DMS114 treated with DMSO at 0.1 percent for 48 hours (cell line): Measurements from ENCODE around the gene CLEC10A.
"Not testable (repeated sequence)": the region's sequence is repeated elsewhere in the genome, so short reads cannot be mapped to it uniquely, and the experiment has no call there.

Experiments
- DNase-seq: peaks from one replicate; lab custom pipeline; 2025; ENCODE audit not compliant: unreplicated experiment; lab: John Stamatoyannopoulos, UW

CLEC10A gene

DNA sequence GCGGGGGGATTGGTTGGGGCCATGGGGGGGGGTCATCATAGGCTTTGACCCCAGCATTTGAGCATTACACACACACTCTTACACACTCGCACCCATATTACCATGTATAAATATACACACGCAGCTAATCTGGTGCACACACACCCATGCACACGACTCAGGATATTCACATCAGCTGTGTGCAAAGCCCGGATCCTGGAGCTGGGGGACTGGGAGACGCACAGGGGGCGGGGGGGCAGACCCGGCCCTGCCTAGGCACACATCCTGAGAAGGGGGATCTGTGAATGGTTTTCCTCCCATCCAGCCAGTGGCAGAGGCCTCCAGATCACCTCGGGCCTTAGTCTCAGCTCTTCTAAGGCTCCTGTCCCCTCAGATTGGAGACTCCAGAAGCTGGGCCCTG lies 28.9 kb upstream of the CLEC10A start:
- DNase-seq, result no peak

DNA sequence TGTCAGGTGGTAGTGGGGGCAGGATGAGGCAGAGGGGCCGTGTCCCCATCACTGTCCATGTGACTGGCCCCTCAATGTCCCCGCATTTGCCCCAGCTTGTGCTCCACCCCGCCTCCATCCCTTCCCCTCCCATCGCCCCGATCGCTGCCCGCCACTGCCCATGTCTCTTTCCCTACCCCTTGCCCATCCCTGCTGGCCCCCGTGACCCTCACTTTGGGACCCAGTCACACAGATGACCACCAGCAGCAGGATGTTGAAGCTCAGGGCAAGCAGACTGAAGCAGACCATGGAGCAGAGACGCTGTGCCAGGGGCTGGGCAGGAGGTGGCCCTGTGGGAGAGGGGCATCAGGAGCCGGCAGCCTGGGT lies 28.5 kb upstream of the CLEC10A start:
- no peak for DNase-seq

GRCh38 chr17:7107795-7108559 lies 27.9 kb upstream of the CLEC10A start:
- no peak for DNase-seq

DNA sequence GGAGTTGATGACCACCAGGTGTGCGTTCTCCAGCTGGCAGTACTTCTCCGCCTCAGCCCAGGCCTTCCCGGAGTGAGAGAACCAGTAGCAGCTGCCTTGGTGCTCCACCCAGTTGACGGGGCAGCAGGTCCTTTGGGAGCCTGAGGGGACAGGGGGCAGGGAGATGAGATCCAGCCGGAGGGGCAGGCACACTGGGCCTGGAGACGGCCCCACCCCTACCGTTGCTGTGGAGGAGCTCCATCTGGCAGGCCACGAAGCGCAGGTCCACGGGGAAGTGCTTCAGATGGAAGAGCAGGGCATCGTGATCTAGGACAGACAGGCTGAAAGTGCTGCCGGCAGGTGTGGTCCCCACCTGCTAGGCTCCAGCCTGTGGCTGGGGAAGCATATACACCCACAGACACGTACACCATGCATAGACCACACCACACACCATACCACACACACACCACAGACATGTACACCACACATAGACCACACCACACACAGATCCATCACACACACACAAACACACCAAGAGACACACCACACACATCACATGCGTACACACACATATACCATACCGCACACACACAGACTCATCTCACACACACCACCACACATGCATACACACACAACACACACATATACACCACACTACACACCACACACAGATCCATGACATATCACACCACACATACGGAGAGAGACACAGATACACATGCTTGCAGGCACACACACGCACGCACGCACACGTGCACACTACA lies 27.1 kb upstream of the CLEC10A start:
- no peak for DNase-seq

DNA sequence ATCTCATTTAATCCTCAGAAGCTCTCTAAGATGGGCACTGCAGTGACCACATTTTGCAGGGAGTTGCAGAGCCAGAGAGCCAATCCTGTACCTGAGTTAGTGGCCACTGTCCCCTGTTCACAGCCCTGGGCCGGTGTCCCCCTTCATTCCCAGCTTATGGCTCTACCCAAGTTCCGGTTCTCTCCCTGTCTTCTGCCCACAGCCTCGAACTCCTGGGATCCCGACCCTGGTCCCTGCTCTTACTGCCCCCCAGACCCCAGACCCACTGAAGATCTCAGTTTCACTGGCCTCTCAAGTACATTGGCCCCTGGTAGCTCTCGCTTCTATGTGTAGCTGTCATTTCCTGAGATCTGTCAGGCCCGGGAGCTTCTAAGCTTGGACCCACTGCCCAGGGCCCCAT lies 22.4 kb upstream of the CLEC10A start:
- no peak for DNase-seq

- no peak for DNase-seq
Observed at GRCh38 chr17:7101531-7101930, 21.5 kb upstream of the CLEC10A start.

GRCh38 chr17:7100641-7101379 lies 20.8 kb upstream of the CLEC10A start:
- not testable (repeated sequence) for DNase-seq

GRCh38 chr17:7098802-7099459 lies 18.9 kb upstream of the CLEC10A start:
- no peak for DNase-seq

DNA sequence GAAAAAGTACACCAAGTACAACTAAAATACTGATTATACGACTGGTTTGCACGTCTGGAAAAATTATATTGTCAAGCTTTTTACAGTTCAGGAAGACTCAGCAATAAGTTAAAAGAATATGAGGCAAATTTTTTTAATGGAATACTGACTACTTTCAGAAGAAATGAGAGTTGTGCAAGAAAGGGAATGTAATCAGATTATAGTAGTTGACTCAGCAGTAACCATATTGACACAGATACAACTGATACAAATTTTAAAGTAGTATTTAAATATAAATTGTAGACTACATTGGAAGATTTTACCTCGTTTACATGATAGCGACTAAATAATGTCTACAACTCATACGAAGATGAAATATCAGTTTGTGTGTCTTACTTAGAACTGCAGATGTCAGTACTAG lies 17.9 kb upstream of the CLEC10A start:
- no peak for DNase-seq

- no peak for DNase-seq
Observed at GRCh38 chr17:7095625-7096024, 15.6 kb upstream of the CLEC10A start.

DNA sequence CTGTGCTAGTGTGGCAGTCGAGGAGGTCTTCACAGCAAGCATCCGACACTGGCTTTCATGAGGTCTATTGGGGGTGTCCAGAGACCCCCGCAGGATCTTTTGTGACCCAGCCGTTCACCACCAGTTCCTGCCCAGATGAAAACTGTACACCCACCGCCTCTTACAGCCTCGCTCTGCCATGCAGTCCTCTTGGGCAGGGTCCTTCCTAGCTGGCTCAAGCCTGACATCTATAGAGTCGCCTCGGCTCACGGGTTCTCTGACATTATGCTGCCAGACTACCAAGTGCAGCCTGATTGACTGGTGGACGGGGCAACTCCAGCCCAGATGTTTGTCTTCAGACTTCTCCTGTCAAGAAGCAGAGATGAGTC lies 14.6 kb upstream of the CLEC10A start:
- no peak for DNase-seq

DNA sequence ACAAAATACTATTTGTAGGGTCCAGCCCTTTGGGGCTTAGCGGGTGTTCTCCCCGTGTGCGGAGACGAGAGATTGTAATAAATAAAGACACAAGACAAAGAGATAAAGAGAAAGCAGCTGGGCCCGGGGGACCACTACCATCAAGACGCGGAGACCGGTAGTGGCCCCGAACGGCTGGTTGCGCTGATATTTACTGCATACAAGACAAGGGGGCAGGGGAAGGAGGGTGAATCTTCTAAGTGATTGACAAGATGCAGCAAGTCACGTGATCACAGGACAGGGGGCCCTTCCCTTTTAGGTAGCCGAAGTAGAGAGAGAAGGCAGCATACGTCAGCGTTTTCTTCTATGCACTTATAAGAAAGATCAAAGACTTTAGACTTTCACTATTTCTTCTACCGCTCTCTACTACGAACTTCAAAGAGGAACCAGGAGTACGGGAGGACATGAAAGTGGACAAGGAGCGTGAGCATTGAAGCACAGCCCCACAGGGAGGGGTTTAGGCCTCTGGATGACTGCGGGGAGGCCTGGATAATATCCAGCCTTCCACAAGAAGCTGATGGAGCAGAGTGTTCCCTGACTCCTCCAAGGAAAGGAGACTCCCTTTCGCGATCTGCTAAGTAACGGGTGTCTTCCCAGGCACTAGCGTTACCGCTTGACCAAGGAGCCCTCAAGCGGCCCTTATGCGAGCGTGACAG lies 11.4 kb upstream of the CLEC10A start:
- DNase-seq, result not testable (repeated sequence)

GRCh38 chr17:7089570-7089969 lies 9.5 kb upstream of the CLEC10A start:
- not testable (repeated sequence) for DNase-seq

DNA sequence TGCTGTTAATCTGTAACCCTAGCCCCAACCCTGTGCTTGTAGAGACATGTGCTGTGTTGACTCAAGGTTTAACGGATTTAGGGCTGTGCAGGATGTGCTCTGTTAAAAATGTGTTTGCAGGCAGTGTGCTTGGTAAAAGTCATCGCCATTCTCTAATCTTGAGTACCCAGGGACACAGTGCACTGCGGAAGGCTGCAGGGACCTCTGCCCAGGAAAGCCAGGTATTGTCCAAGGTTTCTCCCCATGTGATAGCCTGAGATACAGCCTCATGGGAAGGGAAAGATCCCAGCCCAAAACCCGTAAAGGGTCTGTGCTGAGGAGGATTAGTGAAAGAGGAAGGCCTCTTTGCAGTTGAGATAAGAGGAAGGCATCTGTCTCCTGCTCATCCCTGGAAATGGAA lies 8.4 kb upstream of the CLEC10A start:
- DNase-seq, result not testable (repeated sequence)

GRCh38 chr17:7084088-7084487 lies 4.0 kb upstream of the CLEC10A start:
- DNase-seq, result no peak

- no peak for DNase-seq
Observed at GRCh38 chr17:7083592-7083991, 3.5 kb upstream of the CLEC10A start.

- no peak for DNase-seq
Observed at GRCh38 chr17:7081341-7082062, 1.5 kb upstream of the CLEC10A start.

DNA sequence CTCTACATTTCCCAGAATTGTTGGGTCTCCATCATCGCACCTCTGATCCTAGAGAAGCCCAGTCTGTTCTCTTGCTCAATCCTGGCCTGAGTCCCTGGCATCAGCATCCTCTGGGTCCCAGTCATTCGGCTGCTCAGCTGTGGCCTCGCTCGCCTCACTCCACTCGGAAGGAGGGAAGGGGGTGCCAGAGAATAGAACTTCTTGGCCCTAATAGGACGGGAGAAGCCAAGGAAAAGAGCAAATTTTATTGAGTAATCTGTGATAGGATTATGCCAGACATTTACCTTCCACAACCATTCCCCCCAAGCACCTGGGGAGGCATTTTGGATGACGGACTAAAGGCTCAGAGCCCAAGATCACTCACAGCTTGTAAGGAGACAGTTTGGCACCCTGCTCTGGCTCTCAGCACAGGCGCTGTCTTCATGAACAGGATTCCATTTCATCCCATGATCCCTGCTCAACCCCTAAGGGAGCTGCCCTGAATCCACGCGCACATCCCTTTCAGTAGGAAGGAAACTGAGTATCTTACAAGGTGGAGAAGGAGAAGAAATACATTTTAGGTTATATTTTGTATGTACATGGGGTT lies 498 bp upstream of the CLEC10A start:
- no peak for DNase-seq

- no peak for DNase-seq
Observed at GRCh38 chr17:7078711-7079110, 1.3 kb downstream of the CLEC10A start.
